Epithelial cell of proximal tubule (primary cell): ENCODE measurements around the gene OGDHL. TPM values are rescaled to one million over a fixed set of nuclear protein-coding genes. Genes with fewer than 3 reads are reported as not detected.

Experiments
- DNase-seq: peaks from one replicate; pipeline ENCODE4 v3.0.0-alpha.2; 2011; ENCODE audit warnings: low read depth
- H3K4me3 ChIP-seq: 2 replicates; pipeline ENCODE4 v1.5.1; 2011; ENCODE audit warnings: low read depth, mild to moderate bottlenecking, low read length
- CTCF ChIP-seq: conservative IDR thresholded peaks from 2 replicates; pipeline ENCODE4 v1.5.1; 2012; ENCODE audit warnings: low read depth, mild to moderate bottlenecking, low read length
- total RNA-seq: library from RNA; depleted of rRNA; stranded (reverse); fragments of >200 nt; gene quantifications from 2 replicates; pipeline ENCODE4 v1.2.3, GENCODE V29; 2015

OGDHL gene
- total RNA-seq, 1 donor from 2014 or later, result 1.8 TPM

- no peak for DNase-seq
- H3K4me3 ChIP-seq, result no peak overlapping the region
- no peak for TF ChIP-seq CTCF
Observed at GRCh38 chr10:49767752-49768151, 5.6 kb upstream of the OGDHL start.

GRCh38 chr10:49766484-49766883 is 4.4 kb upstream of the OGDHL start:
- no peak overlapping the region for H3K4me3 ChIP-seq
- TF ChIP-seq CTCF, result no peak
- DNase-seq, result no peak

GRCh38 chr10:49762566-49762877 is 399 bp upstream of the OGDHL start:
- peak overlapping the region; percentile 71 for H3K4me3 ChIP-seq
- TF ChIP-seq CTCF, result no peak
- no peak for DNase-seq

GRCh38 chr10:49761201-49761788 is 828 bp downstream of the OGDHL start:
- no peak for DNase-seq
- no peak for TF ChIP-seq CTCF
- H3K4me3 ChIP-seq, result peak overlapping the region; percentile 71

GRCh38 chr10:49760789-49761188 is 1.3 kb downstream of the OGDHL start:
- TF ChIP-seq CTCF, result no peak
- DNase-seq, result no peak
- peak overlapping the region; percentile 71 for H3K4me3 ChIP-seq

- no peak for TF ChIP-seq CTCF
- no peak for DNase-seq
- H3K4me3 ChIP-seq, result no peak overlapping the region
Observed at GRCh38 chr10:49759787-49760551, 2.2 kb downstream of the OGDHL start.

- no peak for TF ChIP-seq CTCF
- no peak for DNase-seq
- no peak overlapping the region for H3K4me3 ChIP-seq
Observed at GRCh38 chr10:49758249-49758930, 3.7 kb downstream of the OGDHL start.
